CD4-positive, alpha-beta T cell treated with Interleukin-21 for 1 hour (primary cell): Measurements from ENCODE around the gene FBXO47.
"Not testable (repeated sequence)": the region's sequence is repeated elsewhere in the genome, so short reads cannot be mapped to it uniquely, and the experiment has no call there.

Source experiments
- DNase-seq: peaks from one replicate; pipeline ENCODE4 v3.0.0-alpha.2; 2020

FBXO47 gene

GRCh38 chr17:38921756-38922411 lies 45.3 kb downstream of the FBXO47 start:
- no peak for DNase-seq

GRCh38 chr17:38920374-38921291 lies 46.6 kb downstream of the FBXO47 start:
- no peak for DNase-seq

GRCh38 chr17:38919316-38920078 lies 47.7 kb downstream of the FBXO47 start:
- DNase-seq = no peak

- no peak for DNase-seq
These were observed 48.3 kb downstream of the FBXO47 start for GRCh38 chr17:38918916-38919315.

GRCh38 chr17:38918129-38918913 lies 48.9 kb downstream of the FBXO47 start:
- DNase-seq = no peak

GRCh38 chr17:38917259-38917658 lies 49.9 kb downstream of the FBXO47 start:
- DNase-seq = no peak

- no peak for DNase-seq
These were observed 50.4 kb downstream of the FBXO47 start for GRCh38 chr17:38916771-38917170.

- no peak for DNase-seq
These were observed 51.6 kb downstream of the FBXO47 start for GRCh38 chr17:38915639-38915995.

GRCh38 chr17:38914741-38915638 lies 52.2 kb downstream of the FBXO47 start:
- no peak for DNase-seq

GRCh38 chr17:38912221-38912813 lies 54.9 kb downstream of the FBXO47 start:
- no peak for DNase-seq

GRCh38 chr17:38911731-38912081 lies 55.5 kb downstream of the FBXO47 start:
- DNase-seq = not testable (repeated sequence)

GRCh38 chr17:38911081-38911730 lies 56.0 kb downstream of the FBXO47 start:
- no peak for DNase-seq

GRCh38 chr17:38910325-38910724 lies 56.9 kb downstream of the FBXO47 start:
- DNase-seq = no peak

- no peak for DNase-seq
These were observed 58.5 kb downstream of the FBXO47 start for GRCh38 chr17:38908676-38909181.

GRCh38 chr17:38907930-38908675 lies 59.1 kb downstream of the FBXO47 start:
- no peak for DNase-seq

GRCh38 chr17:38906460-38907228 lies 60.6 kb downstream of the FBXO47 start:
- no peak for DNase-seq

- DNase-seq = no peak
These were observed 61.8 kb downstream of the FBXO47 start for GRCh38 chr17:38905375-38905774.

GRCh38 chr17:38904892-38905291 lies 62.3 kb downstream of the FBXO47 start:
- no peak for DNase-seq

GRCh38 chr17:38903404-38903803 lies 63.8 kb downstream of the FBXO47 start:
- DNase-seq = no peak
